Stimulated activated CD4-positive, alpha-beta T cell treated with anti-CD3 and anti-CD28 coated beads, Interleukin-2, amount 100 ng/mL, for 24 hours (primary cell): ENCODE results near the gene ABCA3.

Experiments used
- DNase-seq, 2 donors: peaks; one replicate each; pipeline ENCODE4 v3.0.0-alpha.2; 2020

ABCA3 gene

GRCh38 chr16:2308089-2308962, 32.2 kb downstream of the ABCA3 start:
- no peak for DNase-seq

GRCh38 chr16:2299915-2300192, 40.7 kb downstream of the ABCA3 start:
- no peak for DNase-seq

- DNase-seq = no peak
Measured at GRCh38 chr16:2299121-2299914, 41.2 kb downstream of the ABCA3 start.

DNA sequence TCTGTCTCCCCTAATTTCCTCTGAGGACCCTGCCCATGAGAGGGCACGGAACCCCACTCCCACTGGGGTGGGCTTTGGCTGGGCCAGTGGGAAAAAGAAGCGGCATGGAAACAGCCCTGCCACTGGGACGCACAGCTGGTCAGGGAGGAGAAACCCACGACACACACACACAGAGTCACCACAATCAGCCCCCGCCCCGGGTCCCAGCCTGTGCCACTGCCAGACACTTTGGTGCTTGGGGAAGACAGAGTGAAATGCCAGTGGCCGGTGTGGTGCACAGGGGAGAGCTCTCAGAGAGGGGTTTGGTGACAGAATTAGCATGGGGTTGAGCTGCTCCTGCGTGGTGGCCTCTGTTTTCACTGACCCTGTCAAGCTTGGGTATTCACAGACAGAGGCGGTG, 41.9 kb downstream of the ABCA3 start:
- DNase-seq = no peak

GRCh38 chr16:2297506-2297860, 43.0 kb downstream of the ABCA3 start:
- no peak for DNase-seq

DNA sequence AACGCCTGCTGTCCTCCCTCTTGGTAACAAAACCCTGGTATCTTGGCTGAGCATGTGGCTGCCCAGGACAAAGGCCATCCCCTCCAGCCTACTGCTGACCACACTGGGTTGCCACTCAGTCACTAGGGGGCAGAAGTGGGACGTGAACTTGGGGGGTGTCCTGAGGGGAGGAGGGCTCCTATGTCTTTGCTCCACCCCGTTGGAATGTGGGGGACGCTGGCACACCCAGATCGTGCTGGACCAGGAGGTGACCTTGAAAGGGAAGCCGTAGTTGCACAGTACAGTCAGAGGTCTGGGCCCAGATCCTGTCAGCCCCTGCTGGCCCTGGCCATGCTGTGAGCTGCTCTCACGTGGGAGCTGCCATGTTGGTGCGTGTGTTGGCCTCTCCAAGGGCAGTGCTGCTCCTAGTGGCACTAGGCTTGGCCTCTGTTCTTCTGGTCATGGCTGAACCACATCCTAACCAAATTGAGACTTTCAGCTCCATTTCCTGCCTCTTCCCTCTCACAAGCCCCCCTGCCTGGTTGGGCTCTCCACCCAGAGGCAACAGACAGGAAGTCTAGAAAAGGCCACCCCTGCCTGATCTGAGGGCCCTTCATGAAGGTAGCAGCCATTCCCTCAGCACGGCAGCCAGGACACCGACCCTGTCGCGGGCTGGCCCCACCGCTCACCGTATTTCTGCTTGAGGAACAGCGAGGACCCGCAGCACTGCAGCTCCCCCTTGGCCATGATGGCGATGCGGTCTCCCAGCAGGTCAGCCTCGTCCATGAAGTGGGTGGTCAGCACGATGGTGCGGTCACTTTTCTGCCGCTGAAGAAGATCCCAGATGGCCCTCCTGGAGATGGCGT, 43.6 kb downstream of the ABCA3 start:
- peak; percentile 19 to 23 for DNase-seq

DNA sequence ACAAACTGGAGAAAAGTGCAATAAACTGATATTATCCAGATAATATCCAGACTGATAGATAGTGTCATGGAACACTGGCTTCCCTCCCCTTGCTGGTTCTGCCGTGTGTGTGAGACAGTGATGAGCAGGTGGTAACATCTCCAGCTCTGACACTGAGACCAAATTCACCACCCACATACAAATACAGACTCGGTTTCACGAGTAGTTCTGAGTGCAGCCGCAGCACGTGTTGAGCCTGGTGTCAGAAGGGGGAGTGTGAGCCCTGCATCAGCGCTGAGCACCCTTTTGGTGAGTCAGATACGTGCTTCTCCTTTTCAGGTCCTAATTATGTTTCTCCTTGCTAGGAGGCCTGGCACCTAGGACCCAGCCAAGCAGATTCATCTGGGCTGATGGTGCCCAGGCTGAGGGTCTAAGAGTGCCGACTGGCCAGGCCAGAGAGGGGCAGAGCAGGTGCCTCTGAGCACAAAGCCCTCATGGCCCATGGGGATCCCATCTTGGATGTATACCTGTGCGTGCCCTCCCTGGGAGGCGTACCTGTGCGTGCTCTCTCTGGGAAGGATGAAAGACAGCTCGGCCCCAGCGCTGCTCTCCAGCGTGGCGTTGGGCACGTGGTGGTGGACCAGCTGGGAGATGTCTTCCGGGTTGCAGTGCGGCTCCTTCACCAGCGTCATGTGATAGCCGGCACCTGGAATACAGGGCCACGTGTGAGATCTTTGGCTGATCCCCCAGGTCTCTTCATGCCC, 45.3 kb downstream of the ABCA3 start:
- no peak for DNase-seq

DNA sequence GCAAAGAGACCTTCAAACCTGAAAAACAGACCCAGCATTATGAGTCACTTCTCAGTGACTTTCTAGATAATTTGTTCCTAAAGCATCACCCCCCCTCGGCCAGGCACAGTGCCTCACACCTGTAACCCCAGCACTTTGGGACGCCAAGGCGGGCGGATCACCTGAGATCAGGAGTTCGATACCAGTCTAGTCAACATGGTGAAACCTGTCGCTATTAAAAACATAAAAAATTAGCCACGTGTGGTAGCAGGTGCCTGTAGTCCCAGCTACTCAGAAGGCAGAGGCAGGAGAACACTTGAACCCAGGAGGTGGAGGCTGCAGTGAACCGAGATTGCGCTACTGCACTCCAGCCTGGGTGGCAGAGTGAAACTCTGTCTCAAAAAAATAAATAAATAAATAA, 48.3 kb downstream of the ABCA3 start:
- DNase-seq = no peak

DNA sequence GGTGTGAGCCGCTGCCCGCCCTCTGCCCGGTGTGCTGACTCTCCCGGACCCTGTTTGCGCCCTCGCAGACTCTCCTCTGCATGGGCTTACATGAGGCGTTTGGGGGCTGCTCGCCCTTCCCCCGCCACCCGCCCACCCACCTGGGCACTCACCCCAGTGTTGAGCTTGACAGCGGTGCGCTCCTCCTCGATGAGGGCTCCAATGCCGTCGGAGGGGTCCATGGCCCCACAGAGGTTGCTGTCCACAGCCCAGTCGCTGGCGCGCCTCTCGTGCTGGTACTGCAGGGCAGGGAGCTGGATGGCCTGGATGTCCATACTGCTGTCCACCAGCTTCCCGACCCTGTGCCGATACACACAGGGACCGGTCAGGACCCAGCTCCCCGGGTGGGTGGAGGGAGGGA, 51.2 kb downstream of the ABCA3 start:
- DNase-seq = no peak

GRCh38 chr16:2288726-2289125, 51.8 kb downstream of the ABCA3 start:
- no peak for DNase-seq

DNA sequence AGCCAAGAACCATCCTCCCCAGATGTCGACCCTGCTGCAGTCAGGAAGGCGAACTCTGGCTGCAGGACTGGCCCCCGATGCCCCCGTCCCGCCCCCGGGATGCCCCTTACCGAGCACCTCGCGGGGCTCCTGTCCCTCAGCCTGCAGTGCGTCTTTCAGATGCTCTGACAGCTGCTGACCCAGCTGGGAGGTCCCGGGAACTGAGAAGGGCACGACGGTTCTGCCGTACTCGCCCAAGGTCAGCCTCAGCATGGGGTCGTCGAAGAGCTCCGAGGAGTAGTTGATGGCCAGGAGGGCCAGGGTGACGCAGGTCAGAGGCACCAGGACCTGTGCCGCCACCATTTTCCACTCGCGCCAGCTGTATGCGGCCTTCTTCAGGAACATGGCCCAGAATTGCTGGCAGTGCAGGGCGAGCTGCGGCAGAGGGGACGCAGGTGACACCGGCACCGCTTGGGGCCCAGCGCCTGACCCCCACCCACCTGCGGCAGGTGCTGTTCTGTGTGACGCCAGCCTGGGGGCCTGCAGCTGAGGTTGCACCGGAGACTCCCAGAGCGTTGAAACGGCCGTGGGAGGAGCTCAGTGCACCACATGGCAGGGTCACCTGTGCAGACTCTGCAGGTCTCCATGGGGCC, 52.5 kb downstream of the ABCA3 start:
- DNase-seq = no peak

DNA sequence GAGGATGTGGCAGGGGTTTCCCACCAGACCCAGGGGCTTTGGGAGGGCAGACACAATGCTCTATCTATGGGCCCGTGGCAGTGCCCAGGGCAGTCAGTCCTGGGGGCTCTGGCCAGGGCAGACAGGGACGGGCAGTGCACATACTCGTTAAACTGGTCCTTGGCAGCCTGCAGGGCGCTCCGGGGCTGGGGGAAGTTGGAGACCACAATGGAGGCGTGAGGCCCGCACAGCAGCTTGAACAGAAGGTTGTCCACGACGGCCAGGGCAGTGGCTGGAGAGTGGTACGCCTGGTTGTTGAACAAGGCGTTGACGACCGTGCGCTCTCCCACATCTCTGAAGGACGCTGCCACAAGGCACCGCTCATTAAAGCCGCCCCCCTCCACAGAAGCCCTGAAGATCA, 54.0 kb downstream of the ABCA3 start:
- no peak for DNase-seq

- DNase-seq = no peak
Measured at GRCh38 chr16:2285731-2286191, 54.8 kb downstream of the ABCA3 start.

DNA sequence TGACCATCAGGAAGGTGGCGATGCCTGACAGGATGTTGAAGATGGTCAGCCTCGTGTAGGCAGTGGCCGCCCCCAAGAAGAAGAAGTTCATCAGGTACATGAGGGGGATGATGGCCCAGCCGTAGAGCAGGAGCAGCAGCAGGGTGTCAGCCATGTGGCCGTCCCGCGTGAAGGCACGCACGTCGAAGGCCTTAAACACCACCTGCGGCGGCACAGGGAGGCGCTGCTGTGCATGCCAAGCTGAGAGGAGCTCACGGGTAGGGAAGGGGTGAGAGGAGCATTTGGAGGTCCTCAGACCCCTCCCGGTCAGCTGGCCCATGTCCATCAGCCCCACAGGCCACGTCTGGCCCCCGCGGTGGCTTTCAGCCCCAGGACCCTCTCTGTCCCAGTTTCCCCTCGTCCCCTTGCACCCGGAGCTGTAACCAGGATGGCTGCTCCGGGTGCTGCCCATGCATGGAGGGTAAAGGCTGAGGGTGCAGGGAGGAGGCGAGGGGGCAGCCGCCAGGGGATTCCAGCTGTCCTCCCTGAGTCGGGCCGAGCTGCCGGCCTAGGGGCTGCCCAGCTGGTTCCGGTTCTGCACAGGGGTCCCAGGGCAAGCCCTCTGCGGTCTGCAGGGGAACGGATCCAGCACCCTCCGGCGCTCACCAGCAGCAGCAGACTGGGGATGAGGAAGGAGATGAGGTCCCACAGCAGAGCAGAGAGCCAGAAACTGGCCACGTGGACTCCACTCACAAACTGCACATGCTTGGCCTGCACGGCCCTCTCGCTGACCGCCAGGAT, 55.5 kb downstream of the ABCA3 start:
- no peak for DNase-seq

GRCh38 chr16:2284001-2284770, 56.3 kb downstream of the ABCA3 start:
- no peak for DNase-seq

GRCh38 chr16:2282866-2283555, 57.5 kb downstream of the ABCA3 start:
- DNase-seq = no peak

- DNase-seq = no peak
Measured at GRCh38 chr16:2282262-2282661, 58.3 kb downstream of the ABCA3 start.

GRCh38 chr16:2280981-2281542, 59.5 kb downstream of the ABCA3 start:
- DNase-seq = no peak

GRCh38 chr16:2280461-2280860, 60.1 kb downstream of the ABCA3 start:
- DNase-seq = no peak
